GM21367 (cell line): Measurements from ENCODE around the gene VOPP1.
A peak's percentile ranks its signal among the peaks of the same experiment; 100 is the strongest.

Experiments
- ATAC-seq: cut with Tn5 transposase; IDR thresholded peaks from one replicate; pipeline ENCODE4 v1.9.1; 2021; ENCODE audit not compliant: unreplicated experiment

Gene VOPP1

DNA sequence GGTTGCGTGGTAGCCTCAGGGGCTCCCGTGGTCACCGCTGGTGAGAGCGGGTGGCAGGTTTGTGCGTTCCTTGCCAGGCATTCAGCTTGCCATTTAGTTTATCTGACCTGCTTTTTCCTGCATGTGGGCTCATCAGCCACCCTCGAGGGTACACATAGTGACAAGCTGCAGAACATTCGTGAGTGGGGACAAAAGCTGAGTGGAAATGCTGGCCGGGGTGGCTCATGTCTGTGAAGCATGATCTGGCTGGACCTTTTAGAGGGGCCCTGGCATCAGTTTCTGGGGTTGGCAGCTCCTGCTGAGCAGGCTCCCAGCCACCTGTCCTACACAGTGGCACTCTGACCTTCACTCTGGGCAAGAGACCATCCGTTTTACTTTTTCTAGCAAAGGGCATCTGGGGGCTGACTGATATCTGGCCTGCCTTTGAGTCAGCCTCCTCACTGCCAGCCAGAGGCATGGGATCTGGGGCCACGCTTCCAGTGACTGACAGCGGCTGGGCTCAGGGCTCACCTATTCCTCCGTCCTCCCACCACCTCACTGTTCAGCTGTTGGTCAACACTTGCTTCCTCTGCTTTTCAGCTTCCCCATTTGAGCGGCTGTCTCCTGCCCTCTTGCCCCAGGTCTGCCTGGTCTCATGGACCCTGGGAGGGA is 132.1 kb downstream of the VOPP1 start:
- ATAC-seq: no peak

DNA sequence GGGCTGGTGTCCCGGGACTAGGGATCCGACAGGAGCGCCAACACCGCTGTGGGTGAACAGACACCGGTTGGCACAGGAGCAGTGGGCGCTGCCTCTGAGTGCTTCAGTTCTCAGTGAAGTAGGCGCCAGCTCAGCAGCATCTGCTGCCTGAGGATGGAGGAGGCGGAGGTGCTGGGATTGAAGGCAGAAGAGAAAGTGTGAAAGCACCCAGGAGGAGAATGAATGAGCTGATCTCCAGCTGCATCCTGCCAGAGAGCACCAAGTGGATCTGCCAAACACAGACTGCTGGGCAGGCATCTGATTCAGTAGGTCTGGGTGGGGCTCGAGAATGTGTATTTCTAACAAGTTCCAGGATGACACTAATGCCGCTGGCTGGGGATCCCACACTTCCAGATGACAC is 132.7 kb downstream of the VOPP1 start:
- ATAC-seq: no peak

DNA sequence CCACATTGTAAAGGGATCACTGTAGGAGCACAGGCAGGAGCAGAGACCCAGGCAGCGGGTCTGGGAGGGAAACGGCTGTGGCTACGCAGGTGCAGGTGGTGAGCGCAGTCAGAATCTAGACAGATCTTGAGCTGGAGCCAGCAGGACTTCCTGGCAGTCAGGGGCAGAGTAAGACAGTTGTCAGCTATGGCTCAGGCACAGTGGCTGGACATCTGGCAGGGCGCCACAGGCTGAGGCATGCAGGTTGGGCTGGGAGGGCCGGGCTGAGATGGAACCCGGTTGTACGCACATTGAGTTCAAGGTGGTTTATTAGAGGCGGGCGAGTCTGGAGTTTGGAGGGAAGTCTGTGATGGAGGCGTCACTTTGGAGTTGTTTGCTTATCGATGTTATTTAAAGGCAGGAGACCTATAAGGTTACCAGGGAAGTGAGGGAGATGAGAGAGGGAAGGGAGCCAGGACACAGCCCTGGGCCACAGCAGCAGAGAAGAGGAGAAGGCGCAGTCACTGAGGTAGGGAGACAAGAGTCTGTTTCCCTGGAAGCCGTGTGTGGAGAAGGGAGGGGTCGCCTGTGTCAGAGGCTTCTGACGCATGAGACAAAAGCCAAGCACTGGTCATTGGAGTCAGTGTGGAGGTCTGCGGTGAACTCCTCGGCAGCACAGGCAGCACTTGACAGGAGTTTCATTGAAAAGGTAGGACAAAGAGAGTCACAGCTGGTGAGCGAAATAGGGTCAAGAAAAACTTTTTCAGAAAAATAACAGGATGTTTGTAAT is 133.4 kb downstream of the VOPP1 start:
- ATAC-seq: no peak

DNA sequence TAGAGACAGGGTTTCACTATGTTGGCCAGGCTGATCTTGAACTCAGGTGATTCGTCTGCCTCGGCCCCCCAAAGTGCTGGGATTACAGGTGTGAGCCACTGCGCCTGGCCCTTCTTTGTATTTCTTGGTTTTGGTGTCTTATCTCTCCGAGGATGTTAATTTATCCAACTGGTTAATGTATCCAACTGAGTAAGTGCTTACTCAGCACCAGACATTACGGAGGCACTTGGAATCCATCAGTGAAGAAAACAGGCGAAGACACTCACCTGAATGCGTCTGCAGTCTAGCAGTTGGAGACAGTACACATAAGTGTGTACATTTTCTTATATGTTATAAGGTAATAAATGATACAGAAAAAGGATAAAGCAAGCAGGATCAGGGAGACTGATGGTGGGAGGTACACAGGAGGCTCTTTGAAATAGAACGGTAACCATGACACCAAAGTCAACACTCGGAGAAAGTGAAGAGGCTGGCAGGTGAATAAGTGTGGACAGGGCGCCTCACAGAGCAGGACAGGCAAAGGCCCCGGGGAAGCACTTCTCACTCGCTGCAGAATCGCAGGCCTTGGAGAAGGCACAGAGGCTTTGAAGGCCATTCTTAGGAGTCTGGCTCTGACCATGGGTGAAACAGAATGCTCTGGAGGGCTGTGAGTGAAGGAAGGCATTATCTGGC is 134.1 kb downstream of the VOPP1 start:
- ATAC-seq: no peak

DNA sequence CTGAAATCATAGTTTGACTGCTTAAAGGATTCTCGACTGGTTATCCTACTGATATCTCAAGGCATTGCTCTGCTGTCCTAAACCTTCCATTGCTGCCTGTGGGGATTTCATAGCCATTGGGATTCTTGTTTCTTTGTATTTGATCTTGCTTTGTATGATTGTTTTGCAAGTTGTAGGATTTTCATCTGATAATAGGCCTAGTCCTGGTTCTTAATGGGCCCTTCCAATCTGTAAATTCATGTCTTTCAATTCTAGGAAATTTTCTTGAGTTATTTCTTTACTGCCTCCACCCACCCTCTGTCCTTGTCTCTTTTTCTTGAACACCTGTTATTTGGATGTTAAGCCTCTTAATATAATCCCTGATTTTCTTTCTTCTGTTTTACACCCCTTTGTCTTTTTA is 134.9 kb downstream of the VOPP1 start:
- no peak for ATAC-seq

DNA sequence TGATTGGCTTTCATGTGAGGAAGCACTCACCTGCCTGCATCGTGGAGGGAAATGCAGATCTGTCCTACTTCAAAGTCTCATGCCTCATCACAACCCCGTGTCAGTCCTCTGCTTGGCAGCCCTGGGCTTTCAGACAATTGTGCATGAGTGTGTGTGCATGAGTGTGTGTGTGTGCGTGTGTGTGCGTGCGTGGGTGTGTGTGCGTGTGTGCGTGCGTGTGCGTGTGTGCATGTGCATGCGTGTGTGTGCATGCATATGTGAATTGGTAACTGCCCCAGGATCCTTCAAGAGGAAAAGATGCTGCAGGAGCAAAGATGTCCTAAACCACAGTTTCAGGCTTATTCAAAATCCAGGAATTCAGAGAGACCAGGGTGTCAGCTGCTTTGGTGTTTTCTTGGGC is 135.8 kb downstream of the VOPP1 start:
- no peak for ATAC-seq

DNA sequence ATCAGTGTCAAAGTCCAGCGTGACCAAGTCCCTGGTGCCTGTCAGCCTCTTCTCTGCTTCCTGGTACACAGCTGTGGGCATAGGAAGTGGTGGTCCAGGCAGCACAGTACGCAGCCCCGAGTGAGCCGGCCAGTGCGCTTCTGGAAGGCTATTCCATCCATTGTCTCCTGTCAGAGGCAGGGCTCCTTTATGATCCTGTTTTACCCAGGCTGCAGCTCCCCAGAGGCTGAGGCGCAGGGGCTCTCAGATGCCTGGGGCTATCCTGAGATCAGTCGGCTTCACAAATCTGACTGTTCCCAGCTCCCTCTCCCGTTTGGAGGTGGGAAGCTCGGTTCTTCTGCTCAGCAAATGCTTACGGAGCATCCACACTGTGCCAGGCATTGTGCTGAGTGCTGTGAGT is 136.8 kb downstream of the VOPP1 start:
- ATAC-seq: no peak

DNA sequence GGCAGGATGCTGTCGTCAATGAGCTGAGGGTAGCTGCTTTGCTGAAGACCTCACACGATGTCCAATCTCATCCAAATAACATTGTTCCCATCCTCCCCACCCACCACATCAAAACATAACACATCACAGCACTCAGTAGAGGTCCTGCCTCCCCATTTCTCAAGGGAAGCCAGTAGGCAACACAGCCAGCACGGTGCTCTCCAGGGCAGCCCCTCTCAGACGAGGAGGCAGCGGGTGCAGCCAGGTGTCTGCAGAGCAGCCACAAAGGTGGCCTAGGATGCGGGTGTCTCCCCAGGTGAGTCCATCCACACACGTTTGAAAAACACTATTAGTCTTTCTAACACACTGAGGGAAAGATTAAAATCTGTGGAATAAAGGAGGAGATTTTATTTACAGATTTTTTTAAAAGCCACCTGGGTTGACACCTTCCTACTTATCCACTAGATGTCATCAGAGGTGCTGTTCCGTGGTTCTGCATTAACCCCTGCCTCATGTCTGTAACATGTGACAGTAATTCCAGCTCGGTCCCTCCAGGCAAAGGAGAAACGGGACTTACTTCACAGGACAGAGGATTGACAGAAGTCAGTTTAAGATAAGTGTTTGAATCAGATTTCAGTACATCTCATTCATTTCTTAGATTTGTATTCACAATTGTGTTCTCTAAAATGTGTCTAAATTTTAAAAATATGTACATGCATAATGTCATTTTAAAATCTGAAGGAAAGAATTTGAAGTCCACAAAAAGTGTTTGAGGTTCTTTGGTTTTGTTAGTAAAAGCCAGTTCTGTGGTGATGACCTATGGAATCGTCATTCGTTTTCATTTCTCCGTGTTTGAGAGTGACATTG is 139.1 kb downstream of the VOPP1 start:
- ATAC-seq: peak; percentile 69

DNA sequence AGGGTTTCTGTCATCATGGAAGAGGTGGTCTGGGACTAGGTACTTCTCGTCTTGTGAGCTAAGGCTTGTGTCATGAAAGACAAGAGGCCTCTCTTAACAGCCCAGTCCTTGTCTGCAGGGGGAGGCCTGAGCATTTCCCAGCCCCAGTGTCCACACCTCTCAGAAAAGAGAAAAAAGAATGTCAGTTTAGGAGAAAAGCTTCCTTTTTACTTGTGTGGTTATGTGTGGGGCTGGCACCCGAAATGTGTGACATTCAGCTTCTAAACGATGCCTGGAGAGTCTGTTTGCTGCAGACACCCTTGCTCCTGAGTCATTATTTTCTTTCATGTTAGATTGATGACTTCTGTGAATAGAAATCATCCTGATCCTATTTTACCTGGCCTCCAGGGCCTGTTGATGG is 139.8 kb downstream of the VOPP1 start:
- ATAC-seq: no peak

DNA sequence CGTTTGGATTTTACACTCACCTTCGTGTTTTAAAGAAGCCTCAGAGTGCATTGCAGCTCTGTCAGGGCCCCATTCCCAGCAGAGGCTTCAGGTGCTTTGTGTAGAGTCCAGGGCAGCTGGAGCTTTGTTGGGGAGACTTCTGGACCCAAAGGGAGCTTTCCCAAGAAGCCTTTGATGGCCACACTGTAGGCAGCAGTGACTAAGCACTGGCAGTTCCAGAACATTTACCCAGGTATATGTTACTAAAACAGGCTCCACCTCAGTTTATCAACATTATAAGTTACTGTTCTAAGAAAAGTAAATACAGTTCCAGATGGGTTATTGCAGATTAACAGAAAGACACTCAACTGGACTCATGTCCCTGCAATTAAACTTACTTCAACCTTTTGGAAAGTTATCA is 140.4 kb downstream of the VOPP1 start:
- ATAC-seq: no peak

DNA sequence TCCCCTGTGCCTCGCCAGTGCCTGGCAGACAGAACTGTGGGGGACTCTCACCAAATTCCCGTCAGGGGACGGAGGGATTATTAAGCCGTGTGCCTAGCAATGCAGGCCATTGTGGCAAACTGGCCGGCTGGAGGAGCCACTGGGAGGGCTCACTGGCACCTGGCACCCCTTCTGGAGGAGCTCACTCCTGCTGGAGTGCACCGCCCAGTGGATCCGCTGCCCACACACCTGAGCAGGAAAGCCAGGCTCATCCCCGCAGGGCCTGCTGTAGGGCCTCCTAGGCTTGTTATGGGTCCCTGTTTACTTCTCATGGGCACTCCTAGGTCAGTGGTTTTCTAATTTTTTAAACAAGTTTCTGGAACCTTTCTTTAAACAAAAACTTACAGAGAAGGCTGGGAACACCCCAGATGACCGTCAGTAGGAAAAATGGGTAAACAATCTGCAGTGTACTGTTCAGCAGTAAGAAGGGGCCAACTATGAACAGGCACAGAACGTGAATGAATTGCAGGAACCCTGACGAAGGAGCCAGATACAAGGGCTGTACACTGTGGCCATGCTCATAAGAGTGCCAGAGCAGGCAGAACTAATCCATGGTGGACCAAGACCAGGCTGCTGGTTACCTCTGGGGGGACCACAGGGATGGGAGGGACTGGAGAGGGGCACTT is 142.3 kb downstream of the VOPP1 start:
- no peak for ATAC-seq

DNA sequence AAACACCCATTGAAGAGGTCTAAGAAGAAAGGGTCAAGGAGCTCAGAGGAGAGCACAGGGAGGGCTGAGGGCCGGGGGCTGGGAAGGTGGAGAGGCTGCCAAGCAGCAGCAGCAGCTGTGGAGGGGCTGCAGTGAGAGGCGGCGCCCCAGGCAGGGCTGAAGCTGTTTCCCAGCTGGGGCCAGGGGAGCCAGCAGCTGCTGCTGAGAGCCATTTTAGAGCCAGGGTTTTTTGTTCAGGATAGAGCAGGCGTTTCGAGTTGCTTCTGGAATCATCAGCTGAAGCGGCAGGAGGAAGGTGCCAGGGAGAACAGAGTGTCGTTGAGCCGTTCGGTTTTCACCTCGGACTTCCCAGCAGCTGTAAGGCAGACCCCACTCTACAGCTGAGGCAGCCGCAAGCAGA is 144.5 kb downstream of the VOPP1 start:
- ATAC-seq: no peak

DNA sequence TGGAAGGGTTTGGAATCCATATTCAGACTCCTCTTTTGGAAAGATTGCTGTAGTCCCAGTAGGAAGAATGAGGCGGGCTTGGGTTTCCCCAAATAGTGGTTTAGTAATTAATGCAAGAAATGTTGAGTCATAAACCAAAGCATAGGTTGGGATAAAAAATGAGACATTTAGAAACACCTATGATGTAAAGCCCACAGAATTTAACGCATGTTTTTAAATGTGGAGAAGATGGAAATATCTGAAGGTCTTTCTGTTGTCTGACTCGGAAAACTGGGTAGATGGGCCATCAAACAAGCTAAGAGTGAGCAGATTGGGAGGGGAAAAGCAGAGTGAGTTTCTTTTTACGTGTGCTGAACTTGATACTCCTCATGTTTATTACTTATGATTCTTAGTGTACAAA is 145.0 kb downstream of the VOPP1 start:
- no peak for ATAC-seq

DNA sequence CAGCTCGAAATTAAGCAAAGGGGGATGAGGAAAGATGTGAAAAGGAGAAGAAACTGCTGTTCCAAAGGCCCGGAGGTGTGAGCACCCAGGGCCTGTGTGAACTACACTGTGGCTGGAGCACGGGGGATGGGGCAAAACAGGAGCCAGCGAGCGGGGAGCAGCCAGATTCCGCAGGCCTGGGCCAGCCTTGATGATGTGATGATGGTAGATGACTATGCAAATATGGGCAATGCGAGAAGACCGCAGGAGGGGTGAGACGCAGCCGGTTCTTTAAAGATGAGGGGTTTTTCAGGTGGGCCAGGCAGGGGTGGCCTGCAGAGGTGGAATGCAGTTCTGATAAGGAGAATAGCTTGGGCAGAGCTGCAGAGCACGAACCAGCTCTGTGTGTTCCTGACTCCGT is 145.6 kb downstream of the VOPP1 start:
- ATAC-seq: no peak

DNA sequence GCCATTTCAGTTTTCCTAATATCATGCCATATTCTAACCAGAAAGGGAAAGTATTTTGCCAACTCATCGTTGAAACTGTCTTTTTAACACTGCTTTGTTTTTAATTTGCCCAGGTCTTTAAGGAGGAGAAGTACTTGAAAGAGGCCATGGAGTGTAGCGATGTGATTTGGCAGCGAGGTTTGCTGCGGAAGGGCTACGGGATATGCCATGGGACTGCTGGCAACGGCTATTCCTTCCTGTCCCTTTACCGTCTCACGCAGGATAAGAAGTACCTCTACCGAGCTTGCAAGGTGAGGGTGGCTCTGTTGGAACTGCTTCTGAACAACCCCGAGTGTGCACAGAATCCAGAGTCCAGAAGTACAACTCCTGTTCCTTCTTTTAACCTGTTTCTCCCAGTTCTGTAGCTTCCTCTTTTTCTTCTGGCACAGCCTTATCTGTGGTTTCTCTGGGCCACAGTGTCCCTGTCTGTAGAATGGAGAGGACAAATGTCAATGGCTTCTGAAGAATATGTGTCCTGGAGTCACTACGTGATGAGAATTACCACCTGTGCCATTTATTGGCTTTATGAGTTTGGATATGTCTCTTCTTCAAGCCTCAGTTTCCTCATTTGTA is 147.1 kb downstream of the VOPP1 start:
- ATAC-seq: no peak

DNA sequence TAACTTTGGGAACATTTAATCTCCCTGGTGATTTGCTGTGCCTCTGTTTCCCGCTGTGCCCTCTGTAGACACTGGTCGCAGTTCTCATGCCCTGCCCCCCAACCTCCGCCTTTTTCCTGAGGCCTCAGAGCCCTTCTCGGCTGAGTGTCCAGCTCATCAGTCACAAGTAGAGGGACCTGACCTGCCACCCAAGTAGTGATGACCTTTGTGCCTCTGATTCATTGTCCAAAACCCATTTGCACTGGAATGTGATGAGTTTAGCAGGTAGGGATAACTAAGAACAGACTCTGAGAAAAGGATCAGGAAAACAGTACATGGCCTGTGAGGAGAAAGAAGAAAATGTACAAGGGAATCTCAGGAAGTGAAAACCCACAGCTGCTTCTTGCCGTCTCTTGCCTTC is 148.4 kb downstream of the VOPP1 start:
- ATAC-seq: no peak

DNA sequence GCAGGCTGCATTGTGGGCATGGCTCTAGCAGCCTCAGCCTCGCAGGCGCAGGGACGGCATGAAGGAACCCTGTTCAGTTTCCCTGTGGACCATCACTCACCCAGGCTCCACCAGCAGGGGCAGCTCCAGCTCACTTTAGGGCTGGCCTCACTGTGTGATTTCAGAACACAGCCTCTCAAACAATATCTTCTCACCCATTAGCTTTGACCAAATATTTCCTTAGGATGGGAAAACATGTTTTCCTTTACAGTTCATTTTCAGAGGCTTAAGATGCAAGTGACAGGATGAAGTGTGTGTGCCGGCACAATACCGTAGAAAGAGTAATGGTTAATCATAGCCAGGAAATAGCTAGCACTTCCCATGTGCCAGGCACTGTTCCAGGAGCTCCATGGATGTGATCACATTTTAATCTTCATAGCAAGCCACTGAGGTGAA is 149.0 kb downstream of the VOPP1 start:
- no peak for ATAC-seq
